Thyroid gland (tissue), 4 donors: ENCODE measurements around the gene MID1.

Experiments
- POLR2A ChIP-seq, 2 donors: fragments of 450-650 bp; IDR thresholded peaks; one replicate each; pipeline ENCODE4 v1.6.1; 2017; ENCODE audit warnings: antibody characterized with exemption in 2 of 2, mild to moderate bottlenecking in 2 of 2, moderate library complexity in 1 of 2
- TF ChIP-seq, protein P1 (sequence below), 6 experiments: fragments of 200-600 bp in 3 of 6; fragments of 450-650 bp in 3 of 6; sonication (generic) in 3 of 6; IDR thresholded peaks; one replicate each; pipeline ENCODE4 v1.5.1; 2016 to 2019; ENCODE audit warnings: antibody characterized with exemption in 6 of 6, mild to moderate bottlenecking in 2 of 6, inconsistent platforms in 1 of 6, moderate library complexity in 1 of 6

DNA sequence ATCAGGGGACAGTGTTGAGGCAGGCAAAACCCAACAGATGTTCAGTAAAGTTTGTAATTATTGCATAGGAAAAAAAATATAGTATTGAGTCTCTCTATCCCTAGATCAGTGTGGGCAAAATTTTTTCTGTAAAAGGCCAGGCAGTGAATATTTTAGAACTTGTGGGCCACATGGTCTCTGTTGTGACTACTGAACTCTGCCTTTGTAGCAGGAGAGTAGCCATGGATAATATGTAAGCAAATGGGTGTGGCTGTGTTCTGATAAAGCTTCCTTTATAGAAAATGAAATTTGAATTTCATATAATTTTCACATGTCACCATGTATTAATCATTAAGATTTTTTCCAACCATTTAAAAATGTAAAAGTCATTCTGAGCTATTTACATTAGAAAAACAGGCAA, 193.1 kb downstream of the MID1 start:
- TF ChIP-seq, protein P1, sequence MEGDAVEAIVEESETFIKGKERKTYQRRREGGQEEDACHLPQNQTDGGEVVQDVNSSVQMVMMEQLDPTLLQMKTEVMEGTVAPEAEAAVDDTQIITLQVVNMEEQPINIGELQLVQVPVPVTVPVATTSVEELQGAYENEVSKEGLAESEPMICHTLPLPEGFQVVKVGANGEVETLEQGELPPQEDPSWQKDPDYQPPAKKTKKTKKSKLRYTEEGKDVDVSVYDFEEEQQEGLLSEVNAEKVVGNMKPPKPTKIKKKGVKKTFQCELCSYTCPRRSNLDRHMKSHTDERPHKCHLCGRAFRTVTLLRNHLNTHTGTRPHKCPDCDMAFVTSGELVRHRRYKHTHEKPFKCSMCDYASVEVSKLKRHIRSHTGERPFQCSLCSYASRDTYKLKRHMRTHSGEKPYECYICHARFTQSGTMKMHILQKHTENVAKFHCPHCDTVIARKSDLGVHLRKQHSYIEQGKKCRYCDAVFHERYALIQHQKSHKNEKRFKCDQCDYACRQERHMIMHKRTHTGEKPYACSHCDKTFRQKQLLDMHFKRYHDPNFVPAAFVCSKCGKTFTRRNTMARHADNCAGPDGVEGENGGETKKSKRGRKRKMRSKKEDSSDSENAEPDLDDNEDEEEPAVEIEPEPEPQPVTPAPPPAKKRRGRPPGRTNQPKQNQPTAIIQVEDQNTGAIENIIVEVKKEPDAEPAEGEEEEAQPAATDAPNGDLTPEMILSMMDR (IDR thresholded peaks at IDR 0.05), result no peak
- TF ChIP-seq POLR2A (IDR thresholded peaks at IDR 0.05), result no peak
